GM12878 (cell line): Measurements from ENCODE around the gene LRRC2.

Experiments
- ASH2L ChIP-seq: fragments of 300-600, 200-600 bp; sonication (generic); IDR thresholded peaks from 2 replicates; pipeline ENCODE4 v1.6.1; 2017; ENCODE audit warnings: low read depth, mild to moderate bottlenecking, borderline replicate concordance
- CBFB ChIP-seq: IDR thresholded peaks from 2 replicates; pipeline ENCODE4 v1.6.1; 2016; ENCODE audit warnings: antibody characterized with exemption, low read depth
- CEBPB ChIP-seq, 2 experiments: fragments of 150-350 bp in 1 of 2; IDR thresholded peaks; 2 replicates each; pipeline ENCODE4 v1.6.1; 2012 to 2014; ENCODE audit warnings: low read depth in 2 of 2, low read length in 2 of 2, borderline replicate concordance in 1 of 2, inconsistent platforms in 1 of 2
- MEF2A ChIP-seq: IDR thresholded peaks from 2 replicates; pipeline ENCODE4 v1.6.1; 2011; ENCODE audit warnings: low read depth, mild to moderate bottlenecking, low read length, moderate library complexity; ENCODE audit not compliant: insufficient read depth
- MYC ChIP-seq: IDR thresholded peaks from 2 replicates; pipeline ENCODE4 v1.6.1; 2011; ENCODE audit warnings: mild to moderate bottlenecking, low read length, moderate library complexity, inconsistent platforms; ENCODE audit not compliant: insufficient read depth, insufficient replicate concordance, insufficient read length, severe bottlenecking
- NBN ChIP-seq: fragments of 450-650 bp; IDR thresholded peaks from 2 replicates; pipeline ENCODE4 v1.6.1; 2016
- POLR2A ChIP-seq: IDR thresholded peaks from 2 replicates; pipeline ENCODE4 v1.6.1; 2011; ENCODE audit warnings: low read depth, mild to moderate bottlenecking, low read length
- SIN3A ChIP-seq: IDR thresholded peaks from 2 replicates; pipeline ENCODE4 v1.6.1; 2012; ENCODE audit warnings: low read depth, low read length, improper control_type of control experiment
- TCF7 ChIP-seq: IDR thresholded peaks from 2 replicates; pipeline ENCODE4 v1.6.1; 2014; ENCODE audit warnings: antibody characterized with exemption, borderline replicate concordance
- TF ChIP-seq, protein P1 (sequence below), 3 experiments: IDR thresholded peaks in 2 of 3; conservative IDR thresholded peaks in 1 of 3; 2 replicates each; pipeline ENCODE4 v1.5.1; 2011; ENCODE audit warnings: low read depth in 3 of 3, low read length in 3 of 3, mild to moderate bottlenecking in 3 of 3, control low read depth in 2 of 3, moderate library complexity in 2 of 3, inconsistent platforms in 1 of 3, mixed read lengths in 1 of 3; ENCODE audit not compliant: control insufficient read depth in 2 of 3, insufficient read depth in 1 of 3; ENCODE audit errors: extremely low read depth in 1 of 3
- TF ChIP-seq, protein P2 (sequence below): IDR thresholded peaks from 2 replicates; pipeline ENCODE4 v1.6.1; 2012; ENCODE audit warnings: low read depth, low read length, improper control_type of control experiment

DNA sequence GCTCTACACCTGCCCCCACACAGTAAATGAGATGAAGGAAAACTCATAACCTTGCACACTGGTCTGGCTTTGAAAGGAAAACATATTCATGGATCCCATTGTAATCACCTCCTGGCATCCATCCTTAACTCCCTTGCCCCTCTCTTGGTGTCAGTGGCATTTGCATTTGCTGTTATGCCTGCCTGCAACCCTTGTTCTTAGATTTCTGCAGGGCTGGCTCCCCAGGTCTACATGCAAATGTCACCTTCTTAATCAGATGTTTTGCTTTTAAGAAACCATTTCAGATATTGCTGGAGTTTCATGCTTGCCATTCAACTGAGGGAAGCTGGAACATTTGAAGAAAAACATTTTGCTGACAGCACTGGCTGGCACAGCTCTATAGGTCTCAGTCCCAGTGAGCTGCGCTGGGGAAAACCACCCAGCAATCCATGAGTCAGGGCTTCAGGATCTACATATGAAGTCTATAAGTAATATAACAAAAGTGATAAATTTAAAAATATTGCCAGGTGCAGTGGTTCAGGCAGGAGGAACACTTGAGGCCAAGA is 19.1 kb downstream of the LRRC2 start:
- TF ChIP-seq POLR2A (no peak), SIN3A (no peak), MYC (no peak), NBN (no peak), MEF2A (no peak), CBFB (no peak), TCF7 (no peak), ASH2L (no peak), CEBPB (IDR thresholded peaks at IDR 0.05; ENCODE audit: borderline replicate concordance in 1 of 2, low read depth in 2 of 2, low read length in 2 of 2) (no peak)
- TF ChIP-seq, protein P1, sequence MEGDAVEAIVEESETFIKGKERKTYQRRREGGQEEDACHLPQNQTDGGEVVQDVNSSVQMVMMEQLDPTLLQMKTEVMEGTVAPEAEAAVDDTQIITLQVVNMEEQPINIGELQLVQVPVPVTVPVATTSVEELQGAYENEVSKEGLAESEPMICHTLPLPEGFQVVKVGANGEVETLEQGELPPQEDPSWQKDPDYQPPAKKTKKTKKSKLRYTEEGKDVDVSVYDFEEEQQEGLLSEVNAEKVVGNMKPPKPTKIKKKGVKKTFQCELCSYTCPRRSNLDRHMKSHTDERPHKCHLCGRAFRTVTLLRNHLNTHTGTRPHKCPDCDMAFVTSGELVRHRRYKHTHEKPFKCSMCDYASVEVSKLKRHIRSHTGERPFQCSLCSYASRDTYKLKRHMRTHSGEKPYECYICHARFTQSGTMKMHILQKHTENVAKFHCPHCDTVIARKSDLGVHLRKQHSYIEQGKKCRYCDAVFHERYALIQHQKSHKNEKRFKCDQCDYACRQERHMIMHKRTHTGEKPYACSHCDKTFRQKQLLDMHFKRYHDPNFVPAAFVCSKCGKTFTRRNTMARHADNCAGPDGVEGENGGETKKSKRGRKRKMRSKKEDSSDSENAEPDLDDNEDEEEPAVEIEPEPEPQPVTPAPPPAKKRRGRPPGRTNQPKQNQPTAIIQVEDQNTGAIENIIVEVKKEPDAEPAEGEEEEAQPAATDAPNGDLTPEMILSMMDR (IDR thresholded peaks at IDR 0.05 in 2 of 3, conservative IDR thresholded peaks at IDR 0.05 in 1 of 3; ENCODE audit: control insufficient read depth in 2 of 3, extremely low read depth in 1 of 3, insufficient read depth in 1 of 3, low read depth in 3 of 3, low read length in 3 of 3), result no peak
- TF ChIP-seq, protein P2, sequence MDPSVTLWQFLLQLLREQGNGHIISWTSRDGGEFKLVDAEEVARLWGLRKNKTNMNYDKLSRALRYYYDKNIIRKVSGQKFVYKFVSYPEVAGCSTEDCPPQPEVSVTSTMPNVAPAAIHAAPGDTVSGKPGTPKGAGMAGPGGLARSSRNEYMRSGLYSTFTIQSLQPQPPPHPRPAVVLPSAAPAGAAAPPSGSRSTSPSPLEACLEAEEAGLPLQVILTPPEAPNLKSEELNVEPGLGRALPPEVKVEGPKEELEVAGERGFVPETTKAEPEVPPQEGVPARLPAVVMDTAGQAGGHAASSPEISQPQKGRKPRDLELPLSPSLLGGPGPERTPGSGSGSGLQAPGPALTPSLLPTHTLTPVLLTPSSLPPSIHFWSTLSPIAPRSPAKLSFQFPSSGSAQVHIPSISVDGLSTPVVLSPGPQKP, result no peak
